ENCODE data around the gene FRMPD4. TPM values are rescaled to one million over a fixed set of nuclear protein-coding genes. Genes with fewer than 3 reads are reported as not detected.

FRMPD4 gene
- total and polyA plus RNA-seq, 2 experiments from 2014 or later = 0.19 to 0.80 TPM

- no peaks in the 10 kb centered on the region for H3K4me1 Mint-ChIP-seq
- H4K20me1 ChIP-seq (replicated peaks; ENCODE audit: insufficient read depth) = no peaks in the 10 kb centered on the region
- H3K36me3 Mint-ChIP-seq (ENCODE audit: low read depth) = no peaks in the 10 kb centered on the region
- H3K4me1 ChIP-seq (ENCODE audit: insufficient read depth) = no peaks in the 10 kb centered on the region
- H3K4me3 ChIP-seq = no peak overlapping the region
- H3F3A ChIP-seq (replicated peaks; ENCODE audit: low read depth) = no peaks in the 10 kb centered on the region
- no peaks in the 10 kb centered on the region for H3K36me3 ChIP-seq (ENCODE audit: insufficient read depth)
- H3K27ac Mint-ChIP-seq = no peak overlapping the region
- no peak overlapping the region for H3K4me3 Mint-ChIP-seq
- DNase-seq (ENCODE audit: low spot score) = no peak
- H3K79me2 ChIP-seq (replicated peaks; ENCODE audit: insufficient read depth) = no peaks in the 10 kb centered on the region
- H3K9me2 ChIP-seq (ENCODE audit: insufficient read depth) = no peaks in the 10 kb centered on the region
- no peak overlapping the region for H3K4me2 ChIP-seq
- no peaks in the 10 kb centered on the region for H3K9me3 Mint-ChIP-seq
- no peak overlapping the region for H2AFZ ChIP-seq
- H3K27me3 Mint-ChIP-seq (ENCODE audit: insufficient read depth, low read depth, poor library complexity) = peaks cover 3% of the 10 kb centered on the region
- no peaks in the 10 kb centered on the region for H3K27me3 ChIP-seq (ENCODE audit: insufficient read depth)
- ATAC-seq = no peak
- no peak for TF ChIP-seq NANOG (IDR thresholded peaks at IDR 0.05; ENCODE audit: borderline replicate concordance)
- no peak for TF ChIP-seq JUNB (IDR thresholded peaks at IDR 0.05; ENCODE audit: unreplicated experiment)
- TF ChIP-seq, protein P1, sequence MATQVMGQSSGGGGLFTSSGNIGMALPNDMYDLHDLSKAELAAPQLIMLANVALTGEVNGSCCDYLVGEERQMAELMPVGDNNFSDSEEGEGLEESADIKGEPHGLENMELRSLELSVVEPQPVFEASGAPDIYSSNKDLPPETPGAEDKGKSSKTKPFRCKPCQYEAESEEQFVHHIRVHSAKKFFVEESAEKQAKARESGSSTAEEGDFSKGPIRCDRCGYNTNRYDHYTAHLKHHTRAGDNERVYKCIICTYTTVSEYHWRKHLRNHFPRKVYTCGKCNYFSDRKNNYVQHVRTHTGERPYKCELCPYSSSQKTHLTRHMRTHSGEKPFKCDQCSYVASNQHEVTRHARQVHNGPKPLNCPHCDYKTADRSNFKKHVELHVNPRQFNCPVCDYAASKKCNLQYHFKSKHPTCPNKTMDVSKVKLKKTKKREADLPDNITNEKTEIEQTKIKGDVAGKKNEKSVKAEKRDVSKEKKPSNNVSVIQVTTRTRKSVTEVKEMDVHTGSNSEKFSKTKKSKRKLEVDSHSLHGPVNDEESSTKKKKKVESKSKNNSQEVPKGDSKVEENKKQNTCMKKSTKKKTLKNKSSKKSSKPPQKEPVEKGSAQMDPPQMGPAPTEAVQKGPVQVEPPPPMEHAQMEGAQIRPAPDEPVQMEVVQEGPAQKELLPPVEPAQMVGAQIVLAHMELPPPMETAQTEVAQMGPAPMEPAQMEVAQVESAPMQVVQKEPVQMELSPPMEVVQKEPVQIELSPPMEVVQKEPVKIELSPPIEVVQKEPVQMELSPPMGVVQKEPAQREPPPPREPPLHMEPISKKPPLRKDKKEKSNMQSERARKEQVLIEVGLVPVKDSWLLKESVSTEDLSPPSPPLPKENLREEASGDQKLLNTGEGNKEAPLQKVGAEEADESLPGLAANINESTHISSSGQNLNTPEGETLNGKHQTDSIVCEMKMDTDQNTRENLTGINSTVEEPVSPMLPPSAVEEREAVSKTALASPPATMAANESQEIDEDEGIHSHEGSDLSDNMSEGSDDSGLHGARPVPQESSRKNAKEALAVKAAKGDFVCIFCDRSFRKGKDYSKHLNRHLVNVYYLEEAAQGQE (IDR thresholded peaks at IDR 0.05; ENCODE audit: unreplicated experiment) = no peak
- TF ChIP-seq EZH2phosphoT487 (IDR thresholded peaks at IDR 0.05; ENCODE audit: unreplicated experiment) = no peak
- no peak for TF ChIP-seq CTCF (conservative IDR thresholded peaks at IDR 0.05; ENCODE audit: low read depth in 2 of 2)
- TF ChIP-seq POLR2AphosphoS5 (IDR thresholded peaks at IDR 0.05; ENCODE audit: low read depth) = no peak
- TF ChIP-seq ZNF114 (CRISPR knock-in tag; IDR thresholded peaks at IDR 0.05) = no peak
- no peak for TF ChIP-seq CREB1 (CRISPR knock-in tag; IDR thresholded peaks at IDR 0.05; ENCODE audit: low read depth)
- TF ChIP-seq ZNF331 (CRISPR knock-in tag; IDR thresholded peaks at IDR 0.05; ENCODE audit: low read depth) = no peak
- TF ChIP-seq ZNF462 (CRISPR knock-in tag; IDR thresholded peaks at IDR 0.05) = no peak
- no peak overlapping the region for H3K27ac ChIP-seq (ENCODE audit: low read depth)
These were observed 224.9 kb downstream of the FRMPD4 start for GRCh38 chrX:12363216-12363615.

All from GM23338 (cell line).